GM18907 (cell line): ENCODE data around the gene DSP.

ENCODE experiments used
- ATAC-seq: cut with Tn5 transposase; IDR thresholded peaks from one replicate; pipeline ENCODE4 v1.9.1; 2021; ENCODE audit warnings: mild to moderate bottlenecking, moderate library complexity; ENCODE audit not compliant: unreplicated experiment

The DSP gene, protein sequence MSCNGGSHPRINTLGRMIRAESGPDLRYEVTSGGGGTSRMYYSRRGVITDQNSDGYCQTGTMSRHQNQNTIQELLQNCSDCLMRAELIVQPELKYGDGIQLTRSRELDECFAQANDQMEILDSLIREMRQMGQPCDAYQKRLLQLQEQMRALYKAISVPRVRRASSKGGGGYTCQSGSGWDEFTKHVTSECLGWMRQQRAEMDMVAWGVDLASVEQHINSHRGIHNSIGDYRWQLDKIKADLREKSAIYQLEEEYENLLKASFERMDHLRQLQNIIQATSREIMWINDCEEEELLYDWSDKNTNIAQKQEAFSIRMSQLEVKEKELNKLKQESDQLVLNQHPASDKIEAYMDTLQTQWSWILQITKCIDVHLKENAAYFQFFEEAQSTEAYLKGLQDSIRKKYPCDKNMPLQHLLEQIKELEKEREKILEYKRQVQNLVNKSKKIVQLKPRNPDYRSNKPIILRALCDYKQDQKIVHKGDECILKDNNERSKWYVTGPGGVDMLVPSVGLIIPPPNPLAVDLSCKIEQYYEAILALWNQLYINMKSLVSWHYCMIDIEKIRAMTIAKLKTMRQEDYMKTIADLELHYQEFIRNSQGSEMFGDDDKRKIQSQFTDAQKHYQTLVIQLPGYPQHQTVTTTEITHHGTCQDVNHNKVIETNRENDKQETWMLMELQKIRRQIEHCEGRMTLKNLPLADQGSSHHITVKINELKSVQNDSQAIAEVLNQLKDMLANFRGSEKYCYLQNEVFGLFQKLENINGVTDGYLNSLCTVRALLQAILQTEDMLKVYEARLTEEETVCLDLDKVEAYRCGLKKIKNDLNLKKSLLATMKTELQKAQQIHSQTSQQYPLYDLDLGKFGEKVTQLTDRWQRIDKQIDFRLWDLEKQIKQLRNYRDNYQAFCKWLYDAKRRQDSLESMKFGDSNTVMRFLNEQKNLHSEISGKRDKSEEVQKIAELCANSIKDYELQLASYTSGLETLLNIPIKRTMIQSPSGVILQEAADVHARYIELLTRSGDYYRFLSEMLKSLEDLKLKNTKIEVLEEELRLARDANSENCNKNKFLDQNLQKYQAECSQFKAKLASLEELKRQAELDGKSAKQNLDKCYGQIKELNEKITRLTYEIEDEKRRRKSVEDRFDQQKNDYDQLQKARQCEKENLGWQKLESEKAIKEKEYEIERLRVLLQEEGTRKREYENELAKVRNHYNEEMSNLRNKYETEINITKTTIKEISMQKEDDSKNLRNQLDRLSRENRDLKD (N-terminal part only)

GRCh38 chr6:7541175-7542064 is at the start of gene DSP:
TSS of gene DSP (plus strand) at chr6:7541671. CDS start at chr6:7541916, 245 bp downstream.
- ATAC-seq: no peak

DNA sequence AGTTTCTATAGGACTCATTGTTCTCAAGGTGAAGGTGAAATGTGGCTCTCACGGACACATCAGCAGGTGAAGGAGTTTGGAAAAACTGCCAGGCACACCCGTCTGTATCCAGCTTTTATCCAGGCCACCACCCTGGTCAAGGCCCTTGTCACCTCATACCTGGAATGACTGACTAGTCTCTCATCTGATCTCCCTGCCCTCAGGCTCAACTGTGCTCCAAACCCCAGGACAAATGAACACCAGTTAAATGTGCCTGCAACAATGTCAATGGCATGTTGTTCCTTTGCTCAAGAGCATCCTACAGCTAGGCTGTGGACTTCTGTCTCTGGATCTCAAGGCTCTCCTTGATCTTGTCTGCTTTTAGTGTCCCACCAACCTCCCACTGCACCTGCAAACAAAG is 47.6 kb upstream of the DSP start:
- no peak for ATAC-seq

GRCh38 chr6:7494638-7495037 is 46.8 kb upstream of the DSP start:
- no peak for ATAC-seq

DNA sequence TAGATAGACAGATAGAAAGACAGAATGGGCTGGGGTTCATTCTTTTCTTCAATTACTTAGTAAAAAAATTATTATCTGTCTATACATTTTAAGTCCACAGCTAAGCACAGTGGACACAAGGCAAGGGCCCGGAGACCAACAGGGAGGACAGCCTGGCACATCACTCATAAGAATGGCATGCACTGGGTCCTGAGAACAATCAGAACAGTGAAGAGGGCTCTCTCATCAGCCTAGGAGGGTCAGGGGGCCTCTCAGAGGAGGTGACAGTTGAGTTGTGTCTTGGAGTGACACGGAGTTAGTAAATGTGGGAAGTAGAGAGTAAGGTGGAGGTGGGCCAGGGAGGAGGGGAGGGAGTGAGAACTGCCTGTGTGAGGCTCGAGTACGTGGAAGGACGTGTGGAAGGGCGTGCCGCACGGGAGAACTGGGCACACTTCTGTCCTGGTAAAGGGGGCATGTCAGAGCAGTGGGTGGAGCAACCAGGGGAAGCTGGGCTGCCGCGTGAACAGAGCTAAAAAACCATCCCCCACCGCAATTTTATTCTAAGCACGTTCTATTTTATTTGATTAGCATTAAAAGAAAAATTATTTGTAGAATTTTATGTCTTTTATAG is 45.1 kb upstream of the DSP start:
- ATAC-seq: no peak

DNA sequence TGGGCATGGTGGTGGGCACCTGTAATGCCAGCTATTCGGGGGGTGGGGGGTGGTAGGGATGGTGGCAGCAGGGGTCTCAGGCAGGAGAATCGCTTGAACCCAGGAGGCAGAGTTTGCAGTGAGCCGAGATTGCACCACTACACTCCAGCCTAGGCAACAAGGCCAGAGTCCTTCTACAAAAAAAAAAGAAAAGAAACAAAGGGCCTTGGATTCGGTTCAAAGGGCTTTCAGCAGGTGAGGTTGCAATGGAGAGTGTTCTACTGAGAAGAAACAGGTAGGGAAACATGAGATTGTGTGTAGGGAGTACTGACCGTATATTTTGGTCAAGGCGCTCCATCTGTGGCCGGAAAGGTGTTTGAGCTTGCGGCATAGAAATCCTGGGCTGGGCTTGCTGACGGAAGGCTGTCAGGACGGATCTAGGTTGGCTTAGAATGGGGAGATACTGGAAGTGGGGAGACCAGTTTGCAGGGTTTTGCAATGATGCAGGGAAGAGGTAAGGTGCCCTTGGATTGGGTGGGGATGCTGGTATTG is 40.7 kb upstream of the DSP start:
- no peak for ATAC-seq

DNA sequence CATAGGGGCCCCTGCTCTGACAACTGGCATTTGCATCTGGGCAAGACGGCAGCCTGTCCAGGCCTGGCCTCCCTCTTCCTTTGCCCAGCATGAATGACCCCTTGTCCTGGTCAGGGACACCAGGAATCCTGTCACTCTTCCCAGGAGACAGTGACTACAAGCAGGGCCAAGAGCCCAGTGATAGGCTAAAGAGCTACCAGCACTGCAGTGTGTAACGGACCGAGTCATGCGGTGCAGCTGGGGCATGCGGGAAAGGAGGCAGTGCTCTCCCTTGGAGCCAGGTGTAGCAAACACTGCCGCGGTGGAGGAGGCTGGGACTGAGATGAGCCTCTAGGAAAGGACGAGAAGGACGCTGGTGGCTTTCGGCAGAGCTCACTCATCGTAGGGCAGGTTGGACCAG is 38.7 kb upstream of the DSP start:
- no peak for ATAC-seq

DNA sequence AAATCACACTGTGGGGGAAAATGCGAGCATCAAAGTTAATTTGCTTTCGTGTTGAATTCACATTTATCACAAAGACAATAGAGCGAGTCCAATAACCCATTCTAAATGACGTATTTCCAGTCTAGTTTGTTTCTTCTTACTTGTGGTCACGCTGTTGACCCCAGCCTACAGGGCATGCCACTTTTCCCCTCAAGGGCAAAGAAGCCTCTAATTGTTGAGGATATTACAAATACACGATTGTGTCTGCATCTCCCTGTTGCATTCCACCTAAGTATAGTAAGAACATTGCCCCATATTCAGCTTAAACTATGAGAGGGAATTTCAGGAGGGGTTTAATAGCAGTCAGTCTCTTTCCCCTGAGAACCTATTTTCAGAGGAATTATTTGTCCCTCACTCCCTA is 37.4 kb upstream of the DSP start:
- ATAC-seq: no peak

DNA sequence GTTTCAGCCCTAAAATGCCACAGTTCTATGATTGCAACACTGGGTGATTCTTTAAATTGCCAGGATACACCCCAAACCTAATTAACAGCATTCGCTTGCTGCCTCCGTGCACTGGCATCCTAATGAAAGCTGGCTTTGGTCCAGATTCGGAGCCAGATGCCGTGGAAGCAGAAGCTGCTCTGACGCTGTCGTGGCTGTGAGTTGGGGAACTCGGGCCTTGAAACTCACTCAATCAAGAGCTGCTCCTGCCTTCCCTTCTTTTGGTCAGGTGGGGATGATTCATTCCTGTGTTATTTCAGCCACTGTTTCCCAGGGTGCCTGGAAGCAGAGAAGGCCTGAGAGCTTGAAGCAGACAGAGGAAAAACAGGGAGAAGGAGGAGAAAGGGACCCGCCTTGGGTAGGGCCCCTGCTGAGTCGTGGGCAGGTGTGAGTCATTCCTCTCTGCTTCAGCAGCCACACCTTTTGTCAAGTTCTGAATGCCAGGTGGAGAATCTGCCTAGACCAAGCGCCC is 36.2 kb upstream of the DSP start:
- no peak for ATAC-seq

GRCh38 chr6:7507600-7507999 is 33.9 kb upstream of the DSP start:
- no peak for ATAC-seq

DNA sequence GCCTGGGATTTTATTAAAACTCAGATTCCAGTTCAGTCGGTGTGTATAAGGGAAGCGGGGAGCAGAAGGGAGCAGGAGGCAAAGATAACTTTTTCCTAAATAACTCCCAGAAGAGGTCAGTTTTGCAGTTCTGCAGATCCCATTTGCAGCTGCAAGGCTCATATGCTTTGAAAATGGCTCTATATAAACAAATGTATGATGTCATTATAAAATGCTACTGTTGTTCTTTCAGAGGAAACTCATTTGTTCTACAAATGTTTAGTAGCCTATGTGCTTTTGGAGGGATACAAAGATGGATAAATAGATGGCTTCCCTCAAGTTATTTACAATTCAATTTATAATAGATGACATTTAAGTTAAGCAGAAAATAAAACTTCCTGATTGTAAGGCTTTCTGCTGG is 29.2 kb upstream of the DSP start:
- no peak for ATAC-seq

DNA sequence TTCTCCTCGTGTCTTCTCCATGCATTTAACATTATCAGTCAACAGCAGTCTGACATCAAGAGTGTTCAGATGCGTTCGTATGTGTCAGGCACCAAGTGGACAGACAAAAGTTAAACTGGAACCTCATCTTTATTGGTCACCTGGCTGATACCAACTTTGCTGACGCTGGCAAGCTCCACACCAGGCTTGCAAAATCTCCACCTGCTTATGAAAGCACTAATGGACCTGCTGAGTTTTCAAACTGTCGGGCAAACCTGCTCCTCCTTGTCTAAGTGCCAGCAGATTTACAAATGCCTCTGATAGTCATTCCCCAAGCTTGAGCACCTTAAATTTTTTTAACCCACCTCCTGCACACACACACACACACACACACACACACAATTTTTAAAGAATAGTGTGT is 27.9 kb upstream of the DSP start:
- ATAC-seq: no peak

- no peak for ATAC-seq
Observed at GRCh38 chr6:7515363-7515762, 26.1 kb upstream of the DSP start.

- no peak for ATAC-seq
Observed at GRCh38 chr6:7518877-7519276, 22.6 kb upstream of the DSP start.

GRCh38 chr6:7522873-7523272 is 18.6 kb upstream of the DSP start:
- ATAC-seq: no peak

- no peak for ATAC-seq
Observed at GRCh38 chr6:7523922-7524321, 17.5 kb upstream of the DSP start.

DNA sequence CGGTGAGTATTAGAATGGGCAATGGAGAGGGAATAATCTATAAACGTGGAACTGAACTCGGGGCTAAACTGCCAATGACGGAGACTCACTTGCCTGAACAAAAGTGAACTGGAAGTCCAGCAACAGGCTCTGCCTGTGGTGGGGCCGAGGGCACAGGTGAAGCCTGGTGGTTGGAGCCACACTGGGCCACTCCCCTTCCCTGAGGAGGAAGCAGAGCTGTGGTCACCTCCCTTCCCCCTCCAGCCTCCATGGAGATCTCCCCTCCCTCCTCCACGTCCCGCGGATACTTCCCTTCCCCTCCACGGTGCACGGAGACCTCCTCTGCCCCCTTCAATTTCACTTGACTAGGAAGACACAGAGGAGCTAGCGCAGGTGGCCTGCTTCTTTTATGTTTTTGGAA is 14.7 kb upstream of the DSP start:
- ATAC-seq: no peak

DNA sequence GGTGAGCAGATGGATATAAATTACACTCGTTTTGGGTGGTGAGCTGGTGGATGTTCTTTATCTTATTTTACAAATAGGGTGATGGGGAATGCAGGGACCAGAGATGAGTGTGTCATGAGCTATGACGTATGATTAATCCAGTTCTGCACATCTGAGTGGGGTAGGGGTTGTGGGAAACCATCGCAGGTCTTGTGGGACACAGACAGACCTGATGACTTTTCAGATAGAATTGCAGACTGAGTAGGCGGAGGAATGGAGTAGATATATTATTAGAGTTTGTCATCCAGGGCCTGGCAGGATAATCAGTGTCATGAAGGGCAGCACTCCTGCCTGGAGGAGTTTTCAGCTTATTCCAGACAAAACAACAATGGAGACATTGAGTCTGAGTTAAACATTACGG is 12.9 kb upstream of the DSP start:
- ATAC-seq: no peak

DNA sequence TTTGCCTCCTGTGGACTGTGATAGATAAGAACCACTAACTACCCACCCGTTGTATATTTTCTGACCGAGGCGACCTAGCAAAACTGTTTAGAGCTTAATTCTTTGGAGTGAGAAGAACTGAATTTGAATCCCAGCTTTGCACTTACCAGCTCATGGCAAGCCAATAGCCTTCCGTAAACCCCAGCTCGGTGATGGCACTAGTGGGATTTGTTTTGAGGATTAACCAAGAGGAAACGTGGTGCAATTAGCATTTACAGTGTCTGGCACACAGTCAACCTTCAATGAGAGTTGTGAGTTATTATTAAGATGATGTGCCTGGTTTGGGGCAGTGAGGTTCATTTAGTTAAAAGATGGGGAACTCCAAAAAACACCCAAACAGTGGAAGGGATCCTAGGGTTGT is 12.3 kb upstream of the DSP start:
- ATAC-seq: no peak

DNA sequence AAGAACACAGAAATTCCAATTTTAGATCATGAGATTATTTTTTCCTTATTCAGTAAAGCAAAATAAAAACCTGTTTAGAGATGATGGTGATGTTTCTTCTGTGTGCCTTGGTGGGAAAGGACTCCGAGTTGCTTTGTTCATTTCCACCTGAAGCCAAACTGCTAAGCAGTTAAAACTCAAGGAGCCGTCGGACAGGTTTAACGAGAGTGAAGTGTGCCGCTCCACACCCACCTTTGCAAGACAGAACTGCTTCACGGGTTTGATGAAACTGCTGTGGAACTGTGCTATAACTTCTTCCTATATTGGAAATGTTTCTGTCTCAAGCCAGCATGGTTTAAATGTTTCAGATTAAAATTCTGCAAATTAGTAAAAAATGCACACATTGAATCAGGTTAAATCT is 9.2 kb upstream of the DSP start:
- ATAC-seq: no peak

DNA sequence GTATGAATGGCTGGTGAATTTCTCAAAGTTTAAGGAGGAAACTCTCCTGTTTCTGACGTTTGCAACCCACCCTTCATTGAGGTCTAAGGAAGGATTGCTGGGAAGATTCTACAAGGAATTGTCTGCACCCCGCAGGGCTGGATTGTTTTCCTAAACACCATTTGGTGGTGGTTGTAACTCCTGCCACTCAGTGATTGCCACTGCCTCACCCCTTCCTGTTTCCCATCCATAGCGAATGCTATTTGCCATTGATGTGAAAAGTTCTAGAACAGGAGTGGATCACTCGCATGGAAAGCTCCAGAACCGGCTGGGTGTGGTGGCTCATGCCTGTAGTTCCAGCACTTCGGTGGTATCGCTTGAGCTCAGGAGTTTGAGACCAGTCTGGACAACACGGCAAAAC is 8.7 kb upstream of the DSP start:
- no peak for ATAC-seq
